ENCODE data around the gene BIRC2. TPM values are rescaled to one million over a fixed set of nuclear protein-coding genes. Genes with fewer than 3 reads are reported as not detected.

Gene BIRC2
- total RNA-seq, 1 experiment from 2014 or later: 32.0 TPM

- peaks cover 5% of the 10 kb centered on the region for H3K36me3 ChIP-seq (ENCODE audit: insufficient read depth, low read length, poor library complexity, severe bottlenecking)
- intact Hi-C loops (cut with micrococcal nuclease; ENCODE audit: unreplicated experiment): no loop called here
- no TSS peak for BruUV-seq (replicated peaks)
- no peak overlapping the region for H3K27ac ChIP-seq (ENCODE audit: low read depth, low read length, poor library complexity, severe bottlenecking)
- DNase-seq (ENCODE audit: low spot score): no peak
- ChIA-PET POLR2A (ENCODE audit: low non-redundant PET) (no interaction called here), CTCF (interaction anchor here (1.0 kb wide), 1 partner anchor 223 kb away, joined by 5 read pairs; no protein-coding TSS in a partner anchor)
- TF ChIP-seq EZH2 (IDR thresholded peaks at IDR 0.05; ENCODE audit: borderline replicate concordance, low read depth, low read length, poor library complexity, severe bottlenecking): no peak
- TF ChIP-seq CTCF (conservative IDR thresholded peaks at IDR 0.05; ENCODE audit: low read depth, low read length): no peak
- no peaks in the 10 kb centered on the region for H3K27me3 ChIP-seq (replicated peaks; ENCODE audit: insufficient read depth, low read depth, low read length, poor library complexity)
- no peaks in the 10 kb centered on the region for H3K9me3 ChIP-seq (ENCODE audit: low read depth, low read length, poor library complexity, severe bottlenecking)
- no peaks in the 10 kb centered on the region for H3K4me1 ChIP-seq (ENCODE audit: insufficient read depth, low read length, poor library complexity, severe bottlenecking)
- no peak overlapping the region for H3K4me3 ChIP-seq (ENCODE audit: low read depth, low read length, poor library complexity, severe bottlenecking)
Observed at GRCh38 chr11:102389253-102389652, 42.2 kb downstream of the BIRC2 start.

- TF ChIP-seq CTCF (conservative IDR thresholded peaks at IDR 0.05; ENCODE audit: low read depth, low read length) (peak; percentile 96), EZH2 (IDR thresholded peaks at IDR 0.05; ENCODE audit: borderline replicate concordance, low read depth, low read length, poor library complexity, severe bottlenecking) (no peak)
- DNase-seq (ENCODE audit: low spot score): peak; percentile 73
- H3K36me3 ChIP-seq (ENCODE audit: insufficient read depth, low read length, poor library complexity, severe bottlenecking): peaks cover 13% of the 10 kb centered on the region
- intact Hi-C loops (cut with micrococcal nuclease; ENCODE audit: unreplicated experiment): loop anchor here (1.0 kb wide), 1 partner anchor 104 kb away; no protein-coding TSS in a partner anchor
- H3K4me3 ChIP-seq (ENCODE audit: low read depth, low read length, poor library complexity, severe bottlenecking): no peak overlapping the region
- H3K4me1 ChIP-seq (ENCODE audit: insufficient read depth, low read length, poor library complexity, severe bottlenecking): no peaks in the 10 kb centered on the region
- H3K27me3 ChIP-seq (replicated peaks; ENCODE audit: insufficient read depth, low read depth, low read length, poor library complexity): no peaks in the 10 kb centered on the region
- no peaks in the 10 kb centered on the region for H3K9me3 ChIP-seq (ENCODE audit: low read depth, low read length, poor library complexity, severe bottlenecking)
- no peak overlapping the region for H3K27ac ChIP-seq (ENCODE audit: low read depth, low read length, poor library complexity, severe bottlenecking)
- CTCF ChIA-PET: interaction anchor here (0.6 to 1.1 kb wide), 7 partner anchors 9 to 276 kb away, joined by 3 to 6 read pairs (median 3); no protein-coding TSS in a partner anchor
- POLR2A ChIA-PET (ENCODE audit: low non-redundant PET): no interaction called here
- no TSS peak for BruUV-seq (replicated peaks)
Observed at GRCh38 chr11:102390667-102391465, 43.9 kb downstream of the BIRC2 start.

GRCh38 chr11:102391549-102392237 is 44.7 kb downstream of the BIRC2 start:
- Histone ChIP-seq H3K27ac (ENCODE audit: low read depth, low read length, poor library complexity, severe bottlenecking) (no peak overlapping the region), H3K27me3 (replicated peaks; ENCODE audit: insufficient read depth, low read depth, low read length, poor library complexity) (no peaks in the 10 kb centered on the region), H3K4me3 (ENCODE audit: low read depth, low read length, poor library complexity, severe bottlenecking) (no peak overlapping the region), H3K36me3 (ENCODE audit: insufficient read depth, low read length, poor library complexity, severe bottlenecking) (peaks cover 17% of the 10 kb centered on the region), H3K4me1 (ENCODE audit: insufficient read depth, low read length, poor library complexity, severe bottlenecking) (no peaks in the 10 kb centered on the region), H3K9me3 (ENCODE audit: low read depth, low read length, poor library complexity, severe bottlenecking) (no peaks in the 10 kb centered on the region)
- no peak for DNase-seq (ENCODE audit: low spot score)
- CTCF ChIA-PET: interaction anchor here (0.7 to 1.1 kb wide), 4 partner anchors 50 to 284 kb away, joined by 3 to 5 read pairs (median 3); no protein-coding TSS in a partner anchor
- intact Hi-C loops (cut with micrococcal nuclease; ENCODE audit: unreplicated experiment): no loop called here
- POLR2A ChIA-PET (ENCODE audit: low non-redundant PET): interaction anchor here (0.6 kb wide), 1 partner anchor 1127 kb away, joined by 4 read pairs; no protein-coding TSS in a partner anchor
- TF ChIP-seq CTCF (conservative IDR thresholded peaks at IDR 0.05; ENCODE audit: low read depth, low read length): no peak
- TF ChIP-seq EZH2 (IDR thresholded peaks at IDR 0.05; ENCODE audit: borderline replicate concordance, low read depth, low read length, poor library complexity, severe bottlenecking): no peak
- no TSS peak for BruUV-seq (replicated peaks)
